ENCODE results near the gene CFAP161. TPM values are rescaled to one million over a fixed set of nuclear protein-coding genes. Genes with fewer than 3 reads are reported as not detected.

CFAP161 gene
- total RNA-seq, 1 donor from 2014 or later, result 0.36 TPM

GRCh38 chr15:81171286-81171685, 37.2 kb downstream of the CFAP161 start:
- no peak for DNase-seq (ENCODE audit: extremely low spot score, unreplicated experiment)
- no peak for TF ChIP-seq CTCF (conservative IDR thresholded peaks at IDR 0.05)
- Mint-ChIP-seq H3K36me3 (no peaks in the 10 kb centered on the region), H3K4me1 (ENCODE audit: unreplicated experiment) (no peaks in the 10 kb centered on the region), H3K4me3 (no peak overlapping the region), H3K27ac (no peak overlapping the region), H3K27me3 (peaks cover 21% of the 10 kb centered on the region), H3K9me3 (peaks cover 4% of the 10 kb centered on the region)

GRCh38 chr15:81174125-81174791, 40.2 kb downstream of the CFAP161 start:
- H3K4me3 Mint-ChIP-seq, result no peak overlapping the region
- H3K27ac Mint-ChIP-seq, result no peak overlapping the region
- no peak for TF ChIP-seq CTCF (conservative IDR thresholded peaks at IDR 0.05)
- H3K4me1 Mint-ChIP-seq (ENCODE audit: unreplicated experiment), result no peaks in the 10 kb centered on the region
- no peaks in the 10 kb centered on the region for H3K9me3 Mint-ChIP-seq
- no peaks in the 10 kb centered on the region for H3K36me3 Mint-ChIP-seq
- peaks cover 24% of the 10 kb centered on the region for H3K27me3 Mint-ChIP-seq
- no peak for DNase-seq (ENCODE audit: extremely low spot score, unreplicated experiment)

GRCh38 chr15:81174792-81175327, 40.8 kb downstream of the CFAP161 start:
- TF ChIP-seq CTCF (conservative IDR thresholded peaks at IDR 0.05), result no peak

GRCh38 chr15:81175496-81175895, 41.4 kb downstream of the CFAP161 start:
- Mint-ChIP-seq H3K27ac (no peak overlapping the region), H3K9me3 (no peaks in the 10 kb centered on the region), H3K4me3 (no peak overlapping the region), H3K36me3 (no peaks in the 10 kb centered on the region), H3K4me1 (ENCODE audit: unreplicated experiment) (no peaks in the 10 kb centered on the region), H3K27me3 (peaks cover 27% of the 10 kb centered on the region)
- TF ChIP-seq CTCF (conservative IDR thresholded peaks at IDR 0.05), result no peak
- DNase-seq (ENCODE audit: extremely low spot score, unreplicated experiment), result no peak

More at GRCh38 chr15:81174792-81175327, 40.8 kb downstream of the CFAP161 start:
- Mint-ChIP-seq H3K9me3 (no peaks in the 10 kb centered on the region), H3K4me3 (no peak overlapping the region), H3K36me3 (no peaks in the 10 kb centered on the region), H3K27me3 (peaks cover 28% of the 10 kb centered on the region), H3K4me1 (ENCODE audit: unreplicated experiment) (no peaks in the 10 kb centered on the region), H3K27ac (no peak overlapping the region)
- no peak for DNase-seq (ENCODE audit: extremely low spot score, unreplicated experiment)

- Mint-ChIP-seq H3K27me3 (peaks cover 26% of the 10 kb centered on the region), H3K9me3 (no peaks in the 10 kb centered on the region), H3K36me3 (no peaks in the 10 kb centered on the region), H3K4me1 (ENCODE audit: unreplicated experiment) (peaks cover 1% of the 10 kb centered on the region), H3K27ac (no peak overlapping the region), H3K4me3 (no peak overlapping the region)
- no peak for DNase-seq (ENCODE audit: extremely low spot score, unreplicated experiment)
- no peak for TF ChIP-seq CTCF (conservative IDR thresholded peaks at IDR 0.05)
Measured at GRCh38 chr15:81176291-81176893, 42.3 kb downstream of the CFAP161 start.
